GM18519 (cell line): ENCODE measurements around the gene PPP1R12C.

Experiments used
- ATAC-seq: cut with Tn5 transposase; IDR thresholded peaks from one replicate; pipeline ENCODE4 v1.9.1; 2021; ENCODE audit warnings: mild to moderate bottlenecking, moderate library complexity; ENCODE audit not compliant: unreplicated experiment, low FRiP score

Gene PPP1R12C

GRCh38 chr19:55147545-55148251 is 30.3 kb upstream of the PPP1R12C start:
- no peak for ATAC-seq

DNA sequence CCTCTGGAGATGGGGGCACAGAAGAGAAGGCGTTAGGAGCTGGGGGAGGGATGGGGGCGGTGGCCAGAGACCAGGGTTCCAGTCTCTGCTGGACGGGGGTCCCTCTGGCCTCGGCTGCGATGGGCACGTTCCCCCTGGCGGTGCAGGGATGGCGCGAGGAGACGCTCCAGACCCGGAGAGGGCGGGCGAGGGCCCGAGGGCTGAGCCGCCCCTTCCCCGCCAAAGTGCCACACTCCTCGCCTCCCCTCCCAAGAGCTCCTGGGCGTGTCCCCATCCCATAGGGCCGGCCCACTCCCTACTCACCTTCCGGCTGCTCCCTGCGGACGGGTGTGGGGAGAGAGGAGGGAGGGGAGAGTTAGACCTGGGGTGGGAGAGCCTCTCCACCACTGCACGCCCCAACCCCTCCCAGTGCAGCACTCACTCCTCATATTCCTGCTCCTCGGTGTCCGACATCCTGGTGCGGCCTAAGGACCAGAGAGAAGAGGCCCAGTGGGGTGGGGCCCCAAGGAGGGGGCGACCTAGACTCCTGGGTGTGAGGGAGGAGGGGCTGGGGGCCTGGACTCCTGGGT is 29.4 kb upstream of the PPP1R12C start:
- no peak for ATAC-seq

DNA sequence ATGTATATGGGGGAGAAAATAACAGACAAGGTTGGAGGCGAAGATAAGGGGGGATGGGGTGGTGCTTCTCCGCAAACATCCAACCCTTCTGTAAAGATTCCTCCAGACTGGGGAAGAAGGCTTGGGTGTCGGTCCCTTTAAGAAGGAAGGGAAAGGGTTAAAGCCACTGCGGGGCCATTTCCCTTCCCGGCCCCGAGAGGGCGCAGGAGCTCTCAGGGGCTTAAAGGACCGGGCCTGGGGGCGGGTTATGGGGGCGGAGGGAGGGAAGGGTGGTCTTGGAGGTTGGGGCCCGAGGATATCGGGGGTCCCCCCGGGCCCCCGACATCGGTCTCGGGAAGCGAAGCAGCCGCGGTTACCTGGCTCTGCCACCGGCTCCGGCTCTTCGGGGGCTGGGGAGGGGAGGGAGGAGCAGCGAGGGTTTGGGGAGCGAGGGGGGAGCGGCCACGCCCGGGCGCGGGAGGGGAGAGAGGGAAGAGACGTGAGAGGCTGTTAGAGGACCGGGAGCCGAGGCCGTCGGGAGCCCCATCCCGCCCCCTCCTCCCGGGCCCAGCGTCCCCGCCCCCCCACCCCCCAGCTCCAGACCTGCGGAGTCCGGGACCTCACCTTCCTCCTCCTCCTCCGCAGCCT is 28.8 kb upstream of the PPP1R12C start:
- ATAC-seq, result no peak

- ATAC-seq, result no peak
Observed at GRCh38 chr19:55145232-55145631, 27.8 kb upstream of the PPP1R12C start.

DNA sequence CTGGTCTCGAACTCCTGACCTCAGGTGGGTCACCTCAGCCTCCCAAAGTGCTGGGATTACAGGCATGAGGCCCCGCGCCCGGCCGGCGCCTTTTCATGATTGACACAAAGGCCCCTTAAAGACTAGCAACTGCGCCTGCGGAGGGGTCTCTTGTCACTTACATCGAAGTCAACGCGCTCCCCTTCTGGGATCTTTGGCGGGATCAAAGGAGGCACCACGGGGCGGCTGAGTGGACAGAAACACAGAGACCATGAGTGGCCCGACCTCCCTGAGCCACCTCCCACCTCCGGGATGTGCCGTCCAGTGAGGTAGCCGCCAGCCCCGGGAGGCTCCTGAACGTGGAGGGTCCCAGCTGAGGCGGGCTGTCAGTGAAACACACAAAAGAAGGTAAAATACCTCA is 24.3 kb upstream of the PPP1R12C start:
- ATAC-seq, result no peak

GRCh38 chr19:55137915-55138314 is 20.5 kb upstream of the PPP1R12C start:
- no peak for ATAC-seq

DNA sequence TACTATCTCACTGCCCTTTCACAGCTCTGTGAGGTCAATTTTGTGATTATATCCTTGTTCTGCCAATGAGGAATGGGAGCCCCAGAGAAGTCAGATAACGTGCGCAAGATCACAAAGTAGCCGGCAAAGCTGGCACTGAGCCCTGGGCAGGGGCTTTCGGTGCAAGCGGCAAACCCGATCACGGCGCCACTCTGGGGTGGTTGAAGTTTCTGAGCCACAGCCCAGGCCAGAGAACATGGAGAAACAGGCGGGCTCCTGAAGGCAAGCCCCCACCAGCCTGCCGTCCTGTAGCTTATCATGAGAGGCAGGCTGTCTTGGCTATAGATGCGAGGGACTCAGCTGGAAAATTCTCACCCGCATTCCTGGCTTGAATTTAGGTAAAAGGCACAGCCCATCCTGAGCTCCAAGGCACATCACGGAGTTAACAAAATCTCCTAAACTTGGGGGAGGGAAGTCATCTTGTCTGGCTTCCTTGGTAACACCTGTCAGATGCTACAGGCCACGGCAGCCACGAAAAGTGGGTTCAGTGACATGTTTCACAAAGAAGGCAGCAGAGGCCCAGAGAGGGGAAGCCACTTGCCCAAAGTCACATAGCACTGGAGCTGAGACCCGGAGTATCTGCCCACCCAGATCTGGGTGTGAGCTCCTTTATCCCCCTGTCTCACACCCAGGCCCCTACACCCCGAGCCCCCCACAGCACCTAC is 19.1 kb upstream of the PPP1R12C start:
- ATAC-seq, result no peak

DNA sequence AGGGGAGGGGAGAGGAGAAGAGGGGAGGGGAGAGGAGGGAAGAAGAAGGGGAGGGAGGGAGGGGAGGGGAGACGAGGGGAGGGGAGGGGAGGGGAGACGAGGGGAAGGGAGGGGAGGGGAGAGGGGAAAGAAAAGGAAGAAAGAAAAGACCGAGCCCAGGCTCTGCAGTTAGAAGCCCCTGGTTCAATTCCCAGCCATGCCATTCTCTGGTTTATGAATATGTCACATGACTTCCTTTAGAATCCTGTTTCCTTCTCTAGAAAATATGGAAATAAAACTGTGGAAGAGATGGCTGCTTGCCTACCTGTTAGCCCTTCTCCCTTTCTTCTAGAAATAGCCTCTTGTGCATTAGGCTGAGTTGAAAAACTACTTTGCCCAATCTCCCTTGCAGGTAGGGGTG is 17.3 kb upstream of the PPP1R12C start:
- ATAC-seq, result no peak

DNA sequence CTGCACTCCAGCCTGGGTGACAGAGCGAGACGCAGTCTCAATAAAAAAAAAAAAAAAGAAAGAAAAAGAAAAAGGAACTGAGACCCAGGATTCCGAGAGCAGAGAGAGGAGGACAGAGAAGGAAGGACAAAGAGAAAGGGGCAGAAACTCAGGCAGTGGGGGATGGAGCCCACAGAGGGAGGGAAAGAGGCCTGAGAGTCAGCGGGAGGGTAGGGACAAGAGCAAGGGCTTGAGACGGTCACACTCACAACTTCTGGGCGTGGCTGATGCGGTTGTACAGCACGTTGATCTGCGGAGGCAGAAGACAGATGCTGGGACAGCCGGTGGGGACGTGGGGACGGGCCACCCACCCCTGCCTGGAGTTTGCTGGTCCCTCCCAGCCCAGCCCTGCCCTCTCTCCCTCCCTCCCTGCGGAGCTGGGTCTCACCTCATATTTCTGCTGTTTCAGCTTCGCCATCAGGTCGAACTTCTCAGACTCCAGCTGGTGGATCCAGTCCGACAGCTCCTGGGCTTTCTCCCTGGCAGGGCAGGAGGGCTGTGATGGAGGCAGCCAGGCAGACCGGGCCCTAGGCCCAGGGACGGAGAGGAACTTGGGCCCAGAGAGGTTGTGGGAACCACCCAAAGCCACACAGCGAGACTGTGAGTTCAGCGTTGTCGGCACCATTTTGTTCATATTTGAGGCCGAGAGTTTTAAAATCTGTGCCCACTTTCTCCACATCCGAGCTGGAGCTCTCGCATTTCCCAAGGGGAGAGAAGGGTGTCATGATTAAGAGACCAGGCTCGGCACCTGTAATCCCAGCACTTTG is 16.4 kb upstream of the PPP1R12C start:
- no peak for ATAC-seq

GRCh38 chr19:55132453-55133129 is 15.2 kb upstream of the PPP1R12C start:
- no peak for ATAC-seq

- ATAC-seq, result no peak
Observed at GRCh38 chr19:55131421-55131820, 14.0 kb upstream of the PPP1R12C start.

GRCh38 chr19:55119053-55119452 is 1.6 kb upstream of the PPP1R12C start:
- no peak for ATAC-seq

DNA sequence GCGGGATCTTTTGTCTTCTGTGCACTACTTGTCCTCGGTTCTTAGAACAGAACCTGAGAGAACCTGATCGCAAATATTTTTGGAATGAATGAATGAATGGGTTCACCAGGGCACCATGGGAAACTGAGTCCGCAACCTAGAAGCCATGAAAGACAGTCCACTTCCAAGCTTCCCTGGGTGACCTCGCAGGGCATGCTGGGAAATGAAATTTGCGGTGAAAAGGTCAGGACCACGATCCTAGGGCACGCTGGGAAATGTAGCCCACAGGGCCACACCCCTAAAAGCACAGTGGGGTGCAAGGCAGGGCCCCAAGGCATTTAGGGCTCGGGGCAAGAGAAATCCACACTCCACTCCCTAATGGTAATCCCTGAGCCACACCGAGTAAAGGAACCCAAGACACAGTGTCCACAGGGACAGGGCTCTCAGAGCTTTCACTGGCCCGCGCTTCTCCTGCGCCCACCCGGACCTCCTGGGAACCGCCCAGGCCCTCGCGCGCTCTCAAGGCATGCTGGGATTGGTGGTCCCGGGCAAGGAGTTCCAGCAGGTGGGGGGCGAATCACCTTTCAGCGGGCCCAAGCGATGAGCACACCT is 1.1 kb upstream of the PPP1R12C start:
- no peak for ATAC-seq

DNA sequence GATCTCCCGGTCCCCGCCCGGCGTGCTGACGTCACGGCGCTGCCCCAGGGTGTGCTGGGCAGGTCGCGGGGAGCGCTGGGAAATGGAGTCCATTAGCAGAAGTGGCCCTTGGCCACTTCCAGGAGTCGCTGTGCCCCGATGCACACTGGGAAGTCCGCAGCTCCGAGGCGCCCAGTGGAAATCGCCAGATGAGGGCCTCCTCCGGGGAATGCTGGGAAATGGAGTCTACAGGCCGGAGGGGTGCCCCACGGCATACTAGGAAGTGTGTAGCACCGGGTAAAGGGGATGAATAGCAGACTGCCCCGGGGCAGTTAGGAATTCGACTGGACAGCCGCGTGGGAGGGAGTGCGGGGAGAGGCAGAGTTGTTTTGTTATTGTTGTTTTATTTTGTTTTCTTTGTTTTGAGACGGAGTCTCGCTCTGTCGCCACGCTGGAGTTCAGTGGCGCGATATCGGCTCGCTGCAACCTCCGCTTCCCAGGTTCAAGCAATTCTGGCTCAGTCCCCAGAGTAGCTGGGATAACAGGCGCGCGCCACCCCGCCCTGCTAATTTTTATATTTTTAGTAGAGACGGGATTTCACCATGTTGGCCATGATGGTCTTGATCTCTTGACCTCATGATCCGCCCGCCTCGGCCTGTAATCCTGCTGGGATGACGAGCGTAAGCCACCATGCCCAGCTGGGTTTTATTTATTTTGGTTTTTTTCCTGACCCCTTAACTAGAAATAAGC is 390 bp upstream of the PPP1R12C start:
- ATAC-seq, result peak; percentile 79

DNA sequence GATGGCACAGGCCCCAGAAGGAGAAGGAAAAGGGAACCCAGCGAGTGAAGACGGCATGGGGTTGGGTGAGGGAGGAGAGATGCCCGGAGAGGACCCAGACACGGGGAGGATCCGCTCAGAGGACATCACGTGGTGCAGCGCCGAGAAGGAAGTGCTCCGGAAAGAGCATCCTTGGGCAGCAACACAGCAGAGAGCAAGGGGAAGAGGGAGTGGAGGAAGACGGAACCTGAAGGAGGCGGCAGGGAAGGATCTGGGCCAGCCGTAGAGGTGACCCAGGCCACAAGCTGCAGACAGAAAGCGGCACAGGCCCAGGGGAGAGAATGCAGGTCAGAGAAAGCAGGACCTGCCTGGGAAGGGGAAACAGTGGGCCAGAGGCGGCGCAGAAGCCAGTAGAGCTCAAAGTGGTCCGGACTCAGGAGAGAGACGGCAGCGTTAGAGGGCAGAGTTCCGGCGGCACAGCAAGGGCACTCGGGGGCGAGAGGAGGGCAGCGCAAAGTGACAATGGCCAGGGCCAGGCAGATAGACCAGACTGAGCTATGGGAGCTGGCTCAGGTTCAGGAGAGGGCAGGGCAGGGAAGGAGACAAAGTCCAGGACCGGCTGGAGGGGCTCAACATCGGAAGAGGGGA is 1.1 kb downstream of the PPP1R12C start:
- ATAC-seq, result no peak

DNA sequence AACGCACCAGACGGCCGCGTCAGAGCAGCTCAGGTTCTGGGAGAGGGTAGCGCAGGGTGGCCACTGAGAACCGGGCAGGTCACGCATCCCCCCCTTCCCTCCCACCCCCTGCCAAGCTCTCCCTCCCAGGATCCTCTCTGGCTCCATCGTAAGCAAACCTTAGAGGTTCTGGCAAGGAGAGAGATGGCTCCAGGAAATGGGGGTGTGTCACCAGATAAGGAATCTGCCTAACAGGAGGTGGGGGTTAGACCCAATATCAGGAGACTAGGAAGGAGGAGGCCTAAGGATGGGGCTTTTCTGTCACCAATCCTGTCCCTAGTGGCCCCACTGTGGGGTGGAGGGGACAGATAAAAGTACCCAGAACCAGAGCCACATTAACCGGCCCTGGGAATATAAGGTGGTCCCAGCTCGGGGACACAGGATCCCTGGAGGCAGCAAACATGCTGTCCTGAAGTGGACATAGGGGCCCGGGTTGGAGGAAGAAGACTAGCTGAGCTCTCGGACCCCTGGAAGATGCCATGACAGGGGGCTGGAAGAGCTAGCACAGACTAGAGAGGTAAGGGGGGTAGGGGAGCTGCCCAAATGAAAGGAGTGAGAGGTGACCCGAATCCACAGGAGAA is 1.9 kb downstream of the PPP1R12C start:
- no peak for ATAC-seq

- no peak for ATAC-seq
Observed at GRCh38 chr19:55114566-55115145, 2.8 kb downstream of the PPP1R12C start.

DNA sequence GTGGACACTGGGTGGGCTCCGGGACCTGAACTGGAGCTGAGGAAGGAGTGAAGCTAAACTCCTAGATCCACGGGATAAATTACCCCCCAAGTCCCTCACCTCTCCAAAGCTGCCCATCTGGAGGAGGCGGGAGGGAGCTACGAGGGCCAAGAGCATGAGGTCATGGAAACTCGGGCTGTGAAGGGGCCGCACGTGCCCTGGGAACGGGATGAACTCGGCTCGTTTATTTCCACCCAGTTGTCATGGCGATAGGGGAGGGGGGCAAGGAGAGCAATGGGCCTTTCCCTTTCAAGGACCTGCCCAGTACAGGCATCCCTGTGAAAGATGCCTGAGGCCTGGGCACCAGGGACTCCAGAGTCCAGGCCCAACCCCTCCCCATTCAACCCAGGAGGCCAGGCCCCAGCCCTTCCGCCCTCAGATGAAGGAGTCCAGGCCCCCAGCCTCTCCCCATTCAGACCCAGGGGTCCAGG is 3.8 kb downstream of the PPP1R12C start:
- no peak for ATAC-seq
